Retinal pigment epithelial cell (primary cell): ENCODE data around the gene FBLN7.
A peak's percentile ranks its signal among the peaks of the same experiment; 100 is the strongest.

ENCODE experiments used
- DNase-seq: peaks from one replicate; pipeline ENCODE4 v3.0.0-alpha.2; 2010; ENCODE audit warnings: low read depth
- H3K4me3 ChIP-seq: 2 replicates; pipeline ENCODE4 v1.5.1; 2011; ENCODE audit warnings: mild to moderate bottlenecking, low read length, control low read depth, moderate library complexity
- TF ChIP-seq, protein P1 (sequence below): conservative IDR thresholded peaks from 2 replicates; pipeline ENCODE4 v1.5.1; 2011; ENCODE audit warnings: low read depth, low read length, control low read depth, inconsistent platforms

Gene FBLN7

DNA sequence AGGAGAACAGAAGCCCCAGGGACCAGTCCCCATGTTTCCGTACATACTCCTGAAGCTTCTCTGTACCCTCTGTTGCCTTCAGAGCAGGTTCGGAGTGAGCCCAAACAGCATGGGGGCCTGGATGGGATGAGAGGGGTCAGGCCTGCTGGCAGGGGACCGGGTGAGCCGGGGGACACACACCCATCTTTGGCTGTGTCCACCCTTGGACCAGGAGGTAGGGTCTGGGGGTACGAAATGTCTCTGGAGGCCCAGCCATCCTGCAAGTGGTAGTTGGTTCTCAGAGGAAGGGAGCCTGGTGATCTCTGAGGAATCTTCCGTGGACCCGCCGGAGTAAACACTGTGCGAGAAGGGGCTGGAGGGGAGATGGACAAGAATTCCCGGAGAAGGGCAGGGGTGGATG, 15.3 kb downstream of the FBLN7 start:
- TF ChIP-seq, protein P1, sequence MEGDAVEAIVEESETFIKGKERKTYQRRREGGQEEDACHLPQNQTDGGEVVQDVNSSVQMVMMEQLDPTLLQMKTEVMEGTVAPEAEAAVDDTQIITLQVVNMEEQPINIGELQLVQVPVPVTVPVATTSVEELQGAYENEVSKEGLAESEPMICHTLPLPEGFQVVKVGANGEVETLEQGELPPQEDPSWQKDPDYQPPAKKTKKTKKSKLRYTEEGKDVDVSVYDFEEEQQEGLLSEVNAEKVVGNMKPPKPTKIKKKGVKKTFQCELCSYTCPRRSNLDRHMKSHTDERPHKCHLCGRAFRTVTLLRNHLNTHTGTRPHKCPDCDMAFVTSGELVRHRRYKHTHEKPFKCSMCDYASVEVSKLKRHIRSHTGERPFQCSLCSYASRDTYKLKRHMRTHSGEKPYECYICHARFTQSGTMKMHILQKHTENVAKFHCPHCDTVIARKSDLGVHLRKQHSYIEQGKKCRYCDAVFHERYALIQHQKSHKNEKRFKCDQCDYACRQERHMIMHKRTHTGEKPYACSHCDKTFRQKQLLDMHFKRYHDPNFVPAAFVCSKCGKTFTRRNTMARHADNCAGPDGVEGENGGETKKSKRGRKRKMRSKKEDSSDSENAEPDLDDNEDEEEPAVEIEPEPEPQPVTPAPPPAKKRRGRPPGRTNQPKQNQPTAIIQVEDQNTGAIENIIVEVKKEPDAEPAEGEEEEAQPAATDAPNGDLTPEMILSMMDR, result no peak
- no peak for DNase-seq

DNA sequence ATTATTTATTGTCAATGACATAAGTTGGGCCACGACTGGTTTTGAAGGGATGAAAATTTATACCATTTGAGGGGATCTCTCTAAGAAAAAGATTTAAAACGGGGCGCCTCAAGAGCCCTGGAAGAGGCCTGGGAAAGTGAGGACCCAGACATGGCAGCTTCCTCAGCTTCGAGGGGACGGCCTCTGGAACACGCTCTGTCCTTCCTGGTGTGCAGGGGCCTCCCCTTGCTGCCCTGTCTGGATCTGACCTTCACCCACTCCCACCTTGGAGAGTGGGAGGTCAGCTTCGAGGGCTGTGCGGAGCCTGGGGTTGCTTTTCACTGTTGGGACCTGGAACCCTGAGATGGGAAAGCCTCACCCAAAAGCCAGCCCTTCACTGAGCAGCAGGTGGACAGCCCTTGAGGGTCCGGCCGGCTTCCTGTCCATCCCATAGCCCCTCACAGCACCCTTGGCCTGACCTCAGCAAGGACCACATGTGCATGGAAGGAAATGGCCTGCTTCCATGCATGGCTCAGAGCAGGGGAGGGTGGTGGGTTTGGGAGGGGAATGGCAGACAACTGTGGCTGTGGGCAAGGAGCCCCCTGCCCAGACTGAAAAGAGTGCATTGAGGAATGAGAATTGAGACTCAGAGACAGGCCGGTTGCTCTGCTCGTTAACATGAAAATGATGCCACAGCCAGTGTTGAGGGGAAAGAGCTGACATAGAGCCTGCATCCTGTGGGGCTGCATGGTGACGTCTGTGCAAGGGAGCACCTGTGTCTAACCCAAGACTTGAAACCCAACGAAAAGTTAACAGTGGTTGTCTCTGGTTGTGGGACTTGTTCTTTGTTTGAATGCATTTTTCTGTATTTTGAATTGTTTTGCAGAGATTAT, 16.3 kb downstream of the FBLN7 start:
- no peak for DNase-seq
- H3K4me3 ChIP-seq, result no peak overlapping the region
- TF ChIP-seq, protein P1, result no peak

More for the DNA sequence above, 15.3 kb downstream of the FBLN7 start:
- H3K4me3 ChIP-seq, result no peak overlapping the region

DNA sequence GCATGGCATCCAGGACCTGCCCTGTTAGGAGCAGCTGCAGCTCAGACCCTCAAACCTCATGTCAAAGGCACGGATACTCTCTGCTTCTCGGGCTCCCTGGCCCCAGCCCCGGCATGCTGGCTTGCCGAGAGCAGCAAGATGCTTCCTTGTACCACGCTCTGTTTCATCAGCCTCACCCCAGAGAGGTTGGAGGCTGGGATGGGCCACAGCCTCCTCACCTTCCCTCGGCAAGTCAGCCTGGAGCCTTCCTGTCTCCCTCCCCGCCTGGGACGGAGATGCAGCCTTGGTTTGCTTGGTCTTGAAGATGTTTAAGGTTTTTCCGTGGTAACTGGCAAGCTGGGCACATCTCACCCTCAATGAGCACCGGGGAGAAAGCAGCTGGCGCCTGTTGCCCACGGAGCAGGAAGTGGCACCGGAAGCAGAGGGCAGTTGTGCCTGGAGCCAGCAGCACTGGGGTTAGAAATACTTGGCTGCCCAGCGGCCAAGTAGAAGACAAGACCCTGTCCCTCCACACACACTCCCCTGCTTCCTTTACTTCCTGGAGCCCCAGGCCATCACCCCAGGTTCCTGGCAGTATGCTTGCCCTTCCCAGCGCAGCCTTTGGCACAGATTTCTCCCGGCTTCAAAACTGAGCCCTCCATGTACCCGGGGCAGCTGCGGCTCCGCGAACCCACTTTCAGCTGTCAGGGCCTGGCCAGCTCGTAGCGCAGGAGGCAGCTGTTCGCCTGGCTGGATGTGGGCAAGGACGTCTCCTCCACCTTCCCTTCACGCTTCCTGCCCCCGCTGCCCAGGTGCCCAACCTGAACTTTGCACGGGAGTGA, 17.4 kb downstream of the FBLN7 start:
- H3K4me3 ChIP-seq, result no peak overlapping the region
- no peak for DNase-seq
- TF ChIP-seq, protein P1, result no peak

DNA sequence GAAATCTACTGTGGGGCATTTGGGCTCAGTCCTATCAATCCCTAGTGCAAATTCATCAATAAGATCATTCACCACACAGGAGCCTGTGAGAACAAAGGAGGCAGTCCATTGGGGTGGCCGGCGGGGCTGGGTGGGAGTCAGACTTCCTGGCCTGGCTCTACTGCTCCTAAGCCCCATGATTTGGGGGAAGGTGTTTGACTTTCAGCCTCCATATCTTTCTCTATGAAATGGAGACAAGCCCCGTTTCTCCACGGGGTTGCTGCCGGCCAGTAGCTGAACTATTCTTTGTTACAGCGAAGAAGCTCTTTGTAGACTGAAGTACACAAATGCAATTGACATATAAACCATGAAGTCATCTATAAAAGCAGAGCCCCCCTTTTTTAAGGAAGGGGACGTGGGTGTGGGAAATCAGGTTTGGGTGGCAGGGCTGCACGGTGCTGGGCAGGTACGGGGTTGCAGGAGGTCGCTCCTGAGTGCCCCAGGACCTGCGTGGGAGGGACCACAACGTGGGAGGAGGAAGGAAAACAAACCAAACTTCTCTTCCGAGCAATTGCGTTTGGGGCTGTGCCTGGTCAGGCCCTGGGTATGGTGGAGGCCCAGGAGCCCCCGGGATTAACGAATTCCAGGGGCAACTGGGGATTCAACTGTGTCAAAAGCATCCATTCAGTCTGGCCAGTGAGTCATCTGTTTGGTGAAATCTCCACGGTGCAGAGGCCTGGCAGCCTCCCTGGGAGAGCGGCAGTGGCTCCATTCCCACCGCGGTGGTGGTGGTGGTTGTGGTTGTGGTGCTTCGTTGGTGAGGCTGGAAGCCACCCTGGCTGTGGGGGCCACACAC, 18.2 kb downstream of the FBLN7 start:
- H3K4me3 ChIP-seq, result no peak overlapping the region
- TF ChIP-seq, protein P1, result no peak
- DNase-seq, result peak; percentile 74

DNA sequence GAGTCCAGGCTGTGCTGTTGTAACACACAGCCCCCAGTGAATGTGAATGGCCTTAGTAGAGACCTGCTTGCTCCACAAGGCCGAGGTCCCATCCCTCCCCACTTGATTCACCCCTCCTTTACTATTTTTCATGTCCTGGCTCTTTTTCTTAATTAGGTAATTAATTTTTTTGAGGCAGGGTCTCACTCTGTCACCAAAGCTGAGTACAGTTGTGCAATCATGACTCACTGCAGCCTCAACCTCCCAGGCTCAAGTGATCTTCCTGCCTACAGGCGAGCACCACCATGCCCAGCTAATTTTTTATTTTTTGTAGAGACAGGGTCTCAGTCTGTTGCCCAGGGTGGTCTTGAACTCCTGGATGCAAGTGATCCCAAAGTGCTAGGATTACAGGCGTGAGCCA, 19.3 kb downstream of the FBLN7 start:
- H3K4me3 ChIP-seq, result no peak overlapping the region
- TF ChIP-seq, protein P1, result no peak
- DNase-seq, result no peak

DNA sequence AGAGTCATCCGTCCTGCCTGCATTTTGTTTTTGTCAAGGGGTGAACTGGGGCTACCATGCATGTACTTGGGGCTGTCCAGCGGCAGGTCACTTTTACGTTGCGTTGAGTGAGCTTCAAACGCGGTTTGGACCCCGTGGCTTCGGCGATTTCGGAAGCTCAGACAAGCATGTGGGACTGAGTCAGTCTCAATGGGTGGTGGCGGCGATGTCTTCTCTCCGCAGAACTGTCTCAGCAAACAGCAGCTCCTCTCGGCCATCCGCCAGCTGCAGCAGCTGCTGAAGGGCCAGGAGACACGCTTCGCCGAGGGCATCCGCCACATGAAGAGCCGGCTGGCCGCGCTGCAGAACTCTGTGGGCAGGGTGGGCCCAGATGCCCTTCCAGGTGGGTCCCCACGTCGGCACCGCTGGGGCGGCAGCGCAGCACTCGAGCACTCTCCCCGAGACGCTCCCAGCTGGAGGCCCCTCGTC, 21.3 kb downstream of the FBLN7 start:
- no peak overlapping the region for H3K4me3 ChIP-seq
- DNase-seq, result no peak
- TF ChIP-seq, protein P1, result no peak
